Thyroid gland (tissue), 4 donors: ENCODE results near the gene FAM90A26. TPM values are rescaled to one million over a fixed set of nuclear protein-coding genes. Genes with fewer than 3 reads are reported as not detected.
A peak's percentile ranks its signal among the peaks of the same experiment; 100 is the strongest.
"Not testable (repeated sequence)": the region's sequence is repeated elsewhere in the genome, so short reads cannot be mapped to it uniquely, and the experiment has no call there.

Experiments used
- DNase-seq, 2 donors: peaks; one replicate each; pipeline ENCODE4 v3.0.0-alpha.2; 2019
- H3K27ac ChIP-seq, 3 donors: fragments of 200-600 bp; sonication (generic); 1 replicate in 2 of 3; 2 replicates in 1 of 3; pipeline ENCODE4 v1.5.1; 2016 to 2019; ENCODE audit warnings: mild to moderate bottlenecking in 1 of 3, moderate library complexity in 1 of 3
- H3K27me3 ChIP-seq: fragments of 200-600 bp; sonication (generic); one replicate; pipeline ENCODE4 v1.5.1; 2019
- H3K36me3 ChIP-seq, 2 donors: fragments of 200-600 bp; sonication (generic); one replicate each; pipeline ENCODE4 v1.5.1; 2016 to 2019
- H3K4me1 ChIP-seq, 2 donors: fragments of 200-600 bp; sonication (generic); one replicate each; pipeline ENCODE4 v1.5.1; 2017 to 2019
- H3K4me3 ChIP-seq, 3 donors: fragments of 200-600 bp; sonication (generic); replicated peaks in 1 of 3; 1 replicate in 2 of 3; 2 replicates in 1 of 3; pipeline ENCODE4 v1.5.1; 2016; ENCODE audit warnings: mild to moderate bottlenecking in 1 of 3
- H3K9me3 ChIP-seq: fragments of 200-600 bp; sonication (generic); one replicate; pipeline ENCODE4 v1.5.1; 2017
- CTCF ChIP-seq, 6 experiments: fragments of 200-600 bp in 3 of 6; fragments of 450-650 bp in 3 of 6; sonication (generic) in 3 of 6; IDR thresholded peaks; one replicate each; pipeline ENCODE4 v1.5.1; 2016 to 2019; ENCODE audit warnings: antibody characterized with exemption in 6 of 6, mild to moderate bottlenecking in 2 of 6, inconsistent platforms in 1 of 6, moderate library complexity in 1 of 6
- POLR2A ChIP-seq, 2 donors: fragments of 450-650 bp; IDR thresholded peaks; one replicate each; pipeline ENCODE4 v1.6.1; 2017; ENCODE audit warnings: antibody characterized with exemption in 2 of 2, mild to moderate bottlenecking in 2 of 2, moderate library complexity in 1 of 2
- WGBS, 2 donors: methylation state at CpG; one replicate each; pipeline ENCODE4 v1.1.5; 2017; 5-methylcytosine and 5-hydroxymethylcytosine counted together
- intact Hi-C: fragments of 100-400 bp; cut with DNase I; formaldehyde crosslinking; loops from one replicate; pipeline ENCODE4 v1.15.1; 2023
- total RNA-seq, 4 donors: library from RNA; depleted of rRNA; stranded (reverse); fragments of >200 nt; gene quantifications; one replicate each; pipeline ENCODE4 v1.2.3, GENCODE V29; 2016

Gene FAM90A26
- total RNA-seq, 4 donors from 2014 or later = not detected

GRCh38 chr4:9152180-9153007 is 17.8 kb upstream of the FAM90A26 start:
- TF ChIP-seq POLR2A (IDR thresholded peaks at IDR 0.05) = peak in 1 of 2 donors; percentile 52
- H3K27me3 ChIP-seq, intact Hi-C loops, H3K4me1 ChIP-seq, H3K36me3 ChIP-seq, H3K9me3 ChIP-seq: not testable (repeated sequence)
- peak; percentile 99 for DNase-seq
- peak overlapping the region; percentile 47 to 66 (median 62) for H3K4me3 ChIP-seq
- H3K27ac ChIP-seq = peak overlapping the region; percentile 74 to 90 (median 83)
- 0 to 2% methylated on average over 14 to 28 of the region's 63 CpGs for WGBS, 2 donors

- peak in 1 of 2 donors; percentile 70 for TF ChIP-seq POLR2A (IDR thresholded peaks at IDR 0.05)
- TF ChIP-seq CTCF (IDR thresholded peaks at IDR 0.05) = peak in 1 of 6 experiments; percentile 18
- H3K4me1 ChIP-seq, H3K9me3 ChIP-seq, H3K36me3 ChIP-seq, H3K27me3 ChIP-seq, intact Hi-C loops: not testable (repeated sequence)
- Histone ChIP-seq H3K4me3 (peak overlapping the region; percentile 16 to 62 (median 53)), H3K27ac (peak overlapping the region in 2 of 3 donors; percentile 17 to 40)
- DNase-seq = peak; percentile 97 to 98
- 0% methylated on average over 6 to 12 of the region's 53 CpGs for WGBS, 2 donors
These were observed 17.1 kb upstream of the FAM90A26 start for GRCh38 chr4:9153008-9153570.

- WGBS, 2 donors = 17 to 60% methylated on average over 2 to 12 of the region's 27 CpGs
- H3K4me1 ChIP-seq, intact Hi-C loops, H3K36me3 ChIP-seq, DNase-seq, H3K27me3 ChIP-seq, H3K9me3 ChIP-seq: not testable (repeated sequence)
- peak overlapping the region in 2 of 3 donors; percentile 17 to 40 for H3K27ac ChIP-seq
- H3K4me3 ChIP-seq = peak overlapping the region; percentile 16 to 62 (median 53)
These were observed 16.5 kb upstream of the FAM90A26 start for GRCh38 chr4:9153571-9154157.

- H3K27ac ChIP-seq, H3K9me3 ChIP-seq, H3K4me3 ChIP-seq, H3K4me1 ChIP-seq, H3K27me3 ChIP-seq, DNase-seq, H3K36me3 ChIP-seq, intact Hi-C loops: not testable (repeated sequence)
- 83 to 88% methylated on average over 10 to 11 of the region's 12 CpGs for WGBS, 2 donors
These were observed 14.9 kb upstream of the FAM90A26 start for GRCh38 chr4:9155101-9155886.

- DNase-seq = peak in 1 of 2 donors; percentile 38
- H3K36me3 ChIP-seq, intact Hi-C loops, H3K9me3 ChIP-seq, H3K4me1 ChIP-seq, H3K4me3 ChIP-seq, H3K27ac ChIP-seq, H3K27me3 ChIP-seq: not testable (repeated sequence)
- WGBS, 2 donors = 20% methylated on average over 1 of the region's 6 CpGs; no CpG with 5 or more reads in 1 of the 2 donors
These were observed 11.8 kb upstream of the FAM90A26 start for GRCh38 chr4:9158392-9158791.

GRCh38 chr4:9160046-9160445 is 10.2 kb upstream of the FAM90A26 start:
- H3K4me3 ChIP-seq, H3K27me3 ChIP-seq, H3K9me3 ChIP-seq, intact Hi-C loops, H3K27ac ChIP-seq, H3K36me3 ChIP-seq, DNase-seq, H3K4me1 ChIP-seq: not testable (repeated sequence)
- WGBS, 2 donors = no CpG with 5 or more reads among the region's 6 CpGs

GRCh38 chr4:9165990-9166389 is 4.2 kb upstream of the FAM90A26 start:
- H3K36me3 ChIP-seq, intact Hi-C loops, H3K27me3 ChIP-seq, H3K27ac ChIP-seq, H3K4me1 ChIP-seq, DNase-seq, H3K4me3 ChIP-seq, H3K9me3 ChIP-seq: not testable (repeated sequence)
- WGBS, 2 donors = no CpG with 5 or more reads among the region's 8 CpGs

GRCh38 chr4:9210357-9210756 is 40.1 kb downstream of the FAM90A26 start, which contains the start of gene USP17L10:
Gene USP17L10, plus strand, starts transcription at chr4:9210657. Its CDS starts 0 bp downstream, at chr4:9210657.
- WGBS, 2 donors = no CpG with 5 or more reads among the region's 13 CpGs
- H3K9me3 ChIP-seq, H3K36me3 ChIP-seq, H3K27ac ChIP-seq, H3K4me3 ChIP-seq, H3K4me1 ChIP-seq, H3K27me3 ChIP-seq, DNase-seq, intact Hi-C loops: not testable (repeated sequence)

- H3K4me1 ChIP-seq, H3K27ac ChIP-seq, H3K9me3 ChIP-seq, H3K27me3 ChIP-seq, DNase-seq, H3K36me3 ChIP-seq, H3K4me3 ChIP-seq, intact Hi-C loops: not testable (repeated sequence)
- 76 to 82% methylated on average over 10 to 11 of the region's 14 CpGs for WGBS, 2 donors
These were observed 44.5 kb downstream of the FAM90A26 start for GRCh38 chr4:9214701-9215100.

GRCh38 chr4:9215105-9215504 is 44.9 kb downstream of the FAM90A26 start, which contains the start of gene USP17L11:
Gene USP17L11, plus strand, starts transcription at chr4:9215405. Its CDS starts 0 bp downstream, at chr4:9215405.
- intact Hi-C loops = not testable (repeated sequence)

GRCh38 chr4:9219852-9220251 is 49.6 kb downstream of the FAM90A26 start, which contains the start of gene USP17L12:
Gene USP17L12, plus strand, starts transcription at chr4:9220152. Its CDS starts 0 bp downstream, at chr4:9220152.
- H3K4me1 ChIP-seq, DNase-seq, intact Hi-C loops: not testable (repeated sequence)

More at GRCh38 chr4:9215105-9215504, 44.9 kb downstream of the FAM90A26 start, which contains the start of gene USP17L11:
- not testable (repeated sequence) for H3K27ac ChIP-seq, H3K4me1 ChIP-seq, H3K9me3 ChIP-seq, H3K27me3 ChIP-seq, H3K4me3 ChIP-seq, DNase-seq, H3K36me3 ChIP-seq
- WGBS, 2 donors = no CpG with 5 or more reads among the region's 14 CpGs

More at GRCh38 chr4:9219852-9220251, 49.6 kb downstream of the FAM90A26 start, which contains the start of gene USP17L12:
- H3K36me3 ChIP-seq, H3K27ac ChIP-seq, H3K9me3 ChIP-seq, H3K4me3 ChIP-seq, H3K27me3 ChIP-seq: not testable (repeated sequence)
- WGBS, 2 donors = no CpG with 5 or more reads among the region's 13 CpGs
